GM12878 (cell line): Measurements from ENCODE around the gene MAS1L. TPM values are rescaled to one million over a fixed set of nuclear protein-coding genes. Genes with fewer than 3 reads are reported as not detected.

Experiments used
- ATAC-seq: fragments of 200-7000 bp; cut with Tn5 transposase; 3 replicates; pipeline ENCODE4 v1.9.1; 2020; ENCODE audit warnings: mild to moderate bottlenecking, moderate library complexity
- BruUV-seq: library from RNA; stranded (reverse); fragments of 400-500 nt; replicated peaks from 2 replicates; lab custom pipeline; 2021; lab: Mats Ljungman, UMichigan
- CTCF ChIA-PET: fragments of 300-600 bp; sonication (Branson Sonifier 250); formaldehyde crosslinking; extraction: SDS; loops from one replicate; lab custom pipeline; 2021; ENCODE audit warnings: inconsistent platforms; lab: Yijun Ruan, JAX
- POLR2A ChIA-PET: fragments of 350-600 bp; formaldehyde crosslinking; extraction: SDS; loops from one replicate; lab custom pipeline; 2021; ENCODE audit warnings: inconsistent platforms; lab: Charles Lee
- RAD21 ChIA-PET: fragments of 300-600 bp; sonication (Branson Sonifier 250); formaldehyde crosslinking; loops from one replicate; lab custom pipeline; 2023; ENCODE audit warnings: antibody characterized with exemption; ENCODE audit not compliant: unreplicated experiment; lab: Charles Lee
- SMC1A ChIA-PET: fragments of 300-600 bp; sonication (Branson Sonifier 250); formaldehyde crosslinking; loops from one replicate; lab custom pipeline; 2023; ENCODE audit not compliant: unreplicated experiment, uncharacterized antibody; lab: Charles Lee
- DNase-seq: peaks from one replicate; pipeline ENCODE4 v3.0.0-alpha.2; 2011; ENCODE audit warnings: low read depth, low spot score
- FAIRE-seq: peaks from 3 replicates; lab custom pipeline; 2011; peaks lifted over from hg19 to GRCh38; lab: Jason Lieb, UNC
- H2AFZ ChIP-seq: 2 replicates; pipeline ENCODE4 v1.6.0; 2011; ENCODE audit warnings: low read depth, low read length, control low read depth; ENCODE audit not compliant: control insufficient read depth
- H3K27ac ChIP-seq: 2 replicates; pipeline ENCODE4 v1.5.1; 2011; ENCODE audit warnings: control low read depth; ENCODE audit not compliant: control insufficient read depth, insufficient read depth
- H3K27me3 ChIP-seq, 2 experiments: replicated peaks in 1 of 2; 2 replicates each; pipeline versions ENCODE4 v1.6.0 to v1.6.1; 2011; ENCODE audit warnings: low read length in 1 of 2; ENCODE audit not compliant: control insufficient read depth in 2 of 2, insufficient read depth in 2 of 2
- H3K36me3 ChIP-seq, 2 experiments: 2 replicates each; pipeline ENCODE4 v1.5.1; 2011; ENCODE audit warnings: low read length in 1 of 2; ENCODE audit not compliant: control insufficient read depth in 2 of 2, insufficient read depth in 2 of 2
- H3K4me1 ChIP-seq: 2 replicates; pipeline ENCODE4 v1.6.1; 2011; ENCODE audit warnings: mild to moderate bottlenecking, low read length, moderate library complexity, mixed read lengths; ENCODE audit not compliant: control insufficient read depth, insufficient read depth
- H3K4me2 ChIP-seq: 2 replicates; pipeline ENCODE4 v1.6.0; 2011; ENCODE audit warnings: control low read depth; ENCODE audit not compliant: control insufficient read depth, insufficient read depth
- H3K4me3 ChIP-seq: fragments of 200-600 bp; sonication (generic); 2 replicates; pipeline ENCODE4 v1.5.1; 2016
- H3K79me2 ChIP-seq: 2 replicates; pipeline ENCODE4 v1.6.0; 2011; ENCODE audit warnings: low read length; ENCODE audit not compliant: control insufficient read depth, insufficient read depth
- H3K9ac ChIP-seq: 2 replicates; pipeline ENCODE4 v1.8.0; 2011; ENCODE audit warnings: low read length, control low read depth, mixed read lengths; ENCODE audit not compliant: control insufficient read depth, insufficient read depth
- H3K9me3 ChIP-seq: replicated peaks from 3 replicates; pipeline ENCODE4 v1.5.1; 2011; ENCODE audit warnings: mild to moderate bottlenecking, low read length; ENCODE audit not compliant: control insufficient read depth, insufficient read depth
- H4K20me1 ChIP-seq: 2 replicates; pipeline ENCODE4 v1.6.0; 2011; ENCODE audit not compliant: control insufficient read depth, insufficient read depth
- ATF2 ChIP-seq: IDR thresholded peaks from 2 replicates; pipeline ENCODE4 v1.6.1; 2012; ENCODE audit warnings: low read length, inconsistent platforms
- BRCA1 ChIP-seq: IDR thresholded peaks from 2 replicates; pipeline ENCODE4 v1.6.1; 2011; ENCODE audit warnings: low read depth, low read length, improper control_type of control experiment
- ELK1 ChIP-seq: IDR thresholded peaks from 2 replicates; pipeline ENCODE4 v1.6.1; 2012; ENCODE audit warnings: low read depth, low read length, improper control_type of control experiment
- EZH2 ChIP-seq: IDR thresholded peaks from 2 replicates; pipeline ENCODE4 v1.6.1; 2012; ENCODE audit warnings: low read depth, mild to moderate bottlenecking, control low read depth, inconsistent platforms, low read length, borderline replicate concordance; ENCODE audit not compliant: control insufficient read depth
- FOXM1 ChIP-seq: IDR thresholded peaks from 2 replicates; pipeline ENCODE4 v1.6.1; 2012; ENCODE audit warnings: low read depth, mild to moderate bottlenecking, inconsistent platforms, low read length, moderate library complexity
- IKZF2 ChIP-seq, 2 experiments: fragments of 450-650 bp; IDR thresholded peaks; 2 replicates each; pipeline ENCODE4 v1.6.1; 2017; ENCODE audit warnings: mild to moderate bottlenecking in 2 of 2, moderate library complexity in 2 of 2
- IRF5 ChIP-seq: fragments of 450-650 bp; IDR thresholded peaks from 2 replicates; pipeline ENCODE4 v1.6.1; 2017; ENCODE audit warnings: borderline replicate concordance
- NR2C1 ChIP-seq: fragments of 450-650 bp; IDR thresholded peaks from 2 replicates; pipeline ENCODE4 v1.6.1; 2017; ENCODE audit warnings: antibody characterized with exemption, mild to moderate bottlenecking, moderate library complexity
- PAX5 ChIP-seq: IDR thresholded peaks from 2 replicates; pipeline ENCODE4 v1.6.1; 2011; ENCODE audit warnings: low read depth, low read length, borderline replicate concordance
- RAD51 ChIP-seq: fragments of 450-650 bp; IDR thresholded peaks from 2 replicates; pipeline ENCODE4 v1.6.1; 2016; ENCODE audit warnings: moderate library complexity, mild to moderate bottlenecking, inconsistent platforms
- RBBP5 ChIP-seq: fragments of 200-600 bp; sonication (generic); conservative IDR thresholded peaks from 2 replicates; pipeline ENCODE4 v1.6.1; 2016
- SIX5 ChIP-seq: IDR thresholded peaks from 2 replicates; pipeline ENCODE4 v1.6.1; 2011; ENCODE audit warnings: mild to moderate bottlenecking, low read depth, low read length, moderate library complexity; ENCODE audit not compliant: severe bottlenecking
- SMAD5 ChIP-seq: IDR thresholded peaks from 2 replicates; pipeline ENCODE4 v1.6.1; 2016; ENCODE audit warnings: antibody characterized with exemption, low read depth
- SMC3 ChIP-seq: IDR thresholded peaks from 2 replicates; pipeline ENCODE4 v1.6.1; 2011; ENCODE audit warnings: low read length, improper control_type of control experiment, borderline replicate concordance
- SRF ChIP-seq, 2 experiments: IDR thresholded peaks; 2 replicates each; pipeline ENCODE4 v1.6.1; 2011; ENCODE audit warnings: low read depth in 2 of 2, low read length in 2 of 2, mild to moderate bottlenecking in 1 of 2, moderate library complexity in 1 of 2
- TCF12 ChIP-seq: IDR thresholded peaks from 2 replicates; pipeline ENCODE4 v1.6.1; 2011; ENCODE audit warnings: low read depth, mild to moderate bottlenecking, low read length
- ZNF24 ChIP-seq: fragments of 450-650 bp; IDR thresholded peaks from 2 replicates; pipeline ENCODE4 v1.6.1; 2017; ENCODE audit warnings: antibody characterized with exemption, mild to moderate bottlenecking
- ZSCAN29 ChIP-seq: fragments of 450-650 bp; IDR thresholded peaks from 2 replicates; pipeline ENCODE4 v1.6.1; 2017; ENCODE audit warnings: mild to moderate bottlenecking, moderate library complexity
- WGBS: methylation state at CpG from one replicate; pipeline ENCODE4 v1.1.6; 2016; ENCODE audit warnings: low lambda C conversion rate; ENCODE audit not compliant: insufficient replicate concordance, insufficient coverage; ENCODE audit errors: missing lambda C conversion rate; 5-methylcytosine and 5-hydroxymethylcytosine counted together
- in situ Hi-C: fragments of 300-500 bp; cut with MboI; formaldehyde crosslinking; loops from 9 replicates; pipeline ENCODE4 v1.14.3; 2018; ENCODE audit warnings: mixed read lengths
- intact Hi-C: fragments of 100-400 bp; cut with micrococcal nuclease; formaldehyde crosslinking; loops from one replicate; pipeline ENCODE4 v1.14.2; 2022; ENCODE audit not compliant: unreplicated experiment
- polyA plus RNA-seq, 11 experiments: library from polyadenylated mRNA; depleted of rRNA in 4 of 11; unstranded in 6 of 11; stranded (reverse) in 5 of 11; fragments of >200 nt; fragmentation: Nextera tagmentation in 4 of 11; fragmentation: Illumina TruSeq in 1 of 11; extraction: Ambion mirVana in 4 of 11; extraction: Trizol in 1 of 11; gene quantifications; 1 replicate in 1 of 11; 2 replicates in 10 of 11; pipeline versions ENCODE4 v1.2.1 to v1.2.3, GENCODE V29; 2011 to 2016; ENCODE audit warnings: inconsistent platforms in 2 of 11, missing spikeins in 2 of 11, low read depth in 1 of 11
- total RNA-seq, 4 experiments: library from RNA; depleted of rRNA in 3 of 4; stranded (reverse); fragments of >200 nt in 3 of 4; fragmentation: Illumina TruSeq in 1 of 4; extraction: Trizol in 1 of 4; gene quantifications; 2 replicates each; pipeline versions ENCODE4 v1.2.1 to v1.2.3, GENCODE V29; 2013 to 2021

Gene MAS1L
- total and polyA plus RNA-seq, 10 of the 15 experiments (the other 5 are each of a cell fraction or from before 2014, with no cell fraction given) = not detected

- 55% methylated on average over 8 of the region's 8 CpGs for WGBS
- ATAC-seq = no peak
These were observed 1.5 kb upstream of the MAS1L start for GRCh38 chr6:29489286-29489685.

GRCh38 chr6:29488874-29489273 is 1.1 kb upstream of the MAS1L start:
- POLR2A ChIA-PET = no interaction called here
- CTCF ChIA-PET = no interaction called here
- Histone ChIP-seq H3K36me3 (no peaks in the 10 kb centered on the region), H4K20me1 (no peaks in the 10 kb centered on the region), H3K79me2 (no peaks in the 10 kb centered on the region), H3K9me3 (no peaks in the 10 kb centered on the region), H3K27ac (no peak overlapping the region), H3K27me3 (no peaks in the 10 kb centered on the region; a peak in 1 of 4 replicates), H3K4me3 (no peak overlapping the region), H2AFZ (no peak overlapping the region), H3K4me1 (no peaks in the 10 kb centered on the region), H3K9ac (no peak overlapping the region), H3K4me2 (no peak overlapping the region)
- no peak for FAIRE-seq
- ATAC-seq = no peak
- no TSS peak for BruUV-seq
- intact Hi-C loops = no loop called here
- in situ Hi-C loops = no loop called here
- RAD21 ChIA-PET = no interaction called here
- no peak for DNase-seq
- SMC1A ChIA-PET = no interaction called here
- TF ChIP-seq ELK1 = no peak
- TF ChIP-seq IRF5 = no peak
- no peak for TF ChIP-seq PAX5
- no peak for TF ChIP-seq BRCA1
- TF ChIP-seq FOXM1 = no peak
- no peak for TF ChIP-seq SMC3
- TF ChIP-seq ZSCAN29 = no peak
- no peak for TF ChIP-seq ZNF24
- no peak for TF ChIP-seq RBBP5
- no peak for TF ChIP-seq IKZF2 (IDR thresholded peaks at IDR 0.05)
- TF ChIP-seq TCF12 = no peak
- TF ChIP-seq SIX5 = no peak

More at GRCh38 chr6:29489286-29489685, 1.5 kb upstream of the MAS1L start:
- H3K9me3 ChIP-seq = no peaks in the 10 kb centered on the region
- no peaks in the 10 kb centered on the region; a peak in 1 of 4 replicates for H3K27me3 ChIP-seq
- SMC1A ChIA-PET = no interaction called here
- H3K4me3 ChIP-seq = no peak overlapping the region
- no peak overlapping the region for H2AFZ ChIP-seq
- H3K27ac ChIP-seq = no peak overlapping the region
- H3K4me1 ChIP-seq = no peaks in the 10 kb centered on the region
- H4K20me1 ChIP-seq = no peaks in the 10 kb centered on the region
- H3K9ac ChIP-seq = no peak overlapping the region
- DNase-seq = no peak
- no TSS peak for BruUV-seq
- CTCF ChIA-PET = no interaction called here
- in situ Hi-C loops = no loop called here
- no peaks in the 10 kb centered on the region for H3K79me2 ChIP-seq
- FAIRE-seq = no peak
- POLR2A ChIA-PET = no interaction called here
- no peak for TF ChIP-seq SMAD5
- no peak for TF ChIP-seq RAD51
- no peak for TF ChIP-seq ATF2
- TF ChIP-seq SRF (IDR thresholded peaks at IDR 0.05; ENCODE audit: low read depth in 2 of 2, low read length in 2 of 2) = no peak
- TF ChIP-seq EZH2 = no peak
- no peak for TF ChIP-seq NR2C1
- no peaks in the 10 kb centered on the region for H3K36me3 ChIP-seq
- no peak overlapping the region for H3K4me2 ChIP-seq
- RAD21 ChIA-PET = no interaction called here
- intact Hi-C loops = no loop called here
